Measurements from ENCODE around the gene PAH. TPM values are rescaled to one million over a fixed set of nuclear protein-coding genes. Genes with fewer than 3 reads are reported as not detected.

Gene PAH
- polyA plus RNA-seq (2012; rRNA removed), result not detected in 2 replicates
- not detected in 2 replicates for polyA plus RNA-seq (2012; cell fraction: cytosol; rRNA removed)
- polyA plus RNA-seq (2012; cell fraction: nucleus; rRNA removed), result 0.04 TPM in 1 of 2 replicates, not detected in the other

DNA sequence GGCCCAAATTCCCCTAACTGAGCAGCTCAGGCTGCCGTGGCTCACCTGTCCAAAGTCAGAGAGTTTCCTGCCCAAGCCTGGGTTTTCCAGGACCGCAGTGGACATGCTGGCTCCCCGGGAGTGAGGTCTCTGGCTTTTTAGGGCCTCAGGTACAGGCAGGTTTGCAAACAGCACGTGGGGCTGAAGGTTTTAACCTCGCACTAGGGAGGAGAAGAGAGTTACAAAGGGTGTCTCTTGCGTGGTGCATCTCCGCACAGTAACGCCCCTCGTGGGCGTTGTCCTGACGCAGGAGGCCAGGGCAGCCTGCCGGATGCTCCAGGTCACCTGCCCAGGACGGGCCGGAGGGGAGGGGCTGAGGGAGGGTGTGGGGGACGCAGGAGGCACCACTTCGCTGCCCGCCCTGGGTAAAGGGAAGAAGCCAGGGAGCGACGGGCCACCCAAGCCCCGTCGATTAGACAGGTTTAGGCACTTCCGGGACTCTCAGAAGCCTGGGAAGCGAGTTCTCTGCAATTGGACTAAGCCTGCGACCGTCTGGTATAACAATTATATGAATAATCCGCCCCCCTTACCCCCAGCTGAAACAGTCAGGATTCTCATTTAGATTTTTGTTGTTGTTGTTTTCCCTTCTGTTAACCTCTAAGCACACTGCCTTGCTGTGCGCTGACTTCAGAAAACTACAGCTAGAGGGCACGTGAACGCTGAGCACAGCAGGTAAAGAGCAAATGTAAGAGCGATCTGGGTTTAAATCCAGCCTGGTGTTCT is at the start of gene PAH:
Gene PAH, minus strand, starts transcription at position 219 of the 762 bp plus-strand sequence. Its CDS starts 114 bp downstream, at position 105.
- H3K36me3 ChIP-seq (replicated peaks in 1 of 2; ENCODE audit: control insufficient read depth in 1 of 2, insufficient read depth in 2 of 2, low read length in 1 of 2), result no peaks in the 10 kb centered on the region
- H2AFZ ChIP-seq (ENCODE audit: low read depth), result no peak within 1 kb of the TSS
- H3K79me2 ChIP-seq (ENCODE audit: insufficient read depth), result no peaks in the 10 kb centered on the region
- H3K4me2 ChIP-seq, result no peak within 1 kb of the TSS
- H4K20me1 ChIP-seq (ENCODE audit: insufficient read depth), result no peaks in the 10 kb centered on the region
- TF ChIP-seq FOSL2 (IDR thresholded peaks at IDR 0.05; ENCODE audit: borderline replicate concordance, low read depth) (no peak), GATA2 (CRISPR knock-in tag; IDR thresholded peaks at IDR 0.05) (no peak), TCF12 (IDR thresholded peaks at IDR 0.05) (no peak), MEF2A (IDR thresholded peaks at IDR 0.05; ENCODE audit: borderline replicate concordance, low read depth) (no peak), POLR2AphosphoS5 (IDR thresholded peaks at IDR 0.05; ENCODE audit: low read depth, low read length) (no peak), SIN3A (IDR thresholded peaks at IDR 0.05; ENCODE audit: borderline replicate concordance, low read depth, low read length) (no peak), FOXJ3 (CRISPR knock-in tag; IDR thresholded peaks at IDR 0.05) (no peak), EP300 (IDR thresholded peaks at IDR 0.05; ENCODE audit: borderline replicate concordance in 1 of 2, low read depth in 1 of 2, low read length in 1 of 2) (no peak), ELF1 (IDR thresholded peaks at IDR 0.05) (no peak), TEAD4 (IDR thresholded peaks at IDR 0.05; ENCODE audit: borderline replicate concordance, insufficient read depth) (no peak), RFX5 (IDR thresholded peaks at IDR 0.05; ENCODE audit: low read length) (no peak), GABPA (IDR thresholded peaks at IDR 0.05; ENCODE audit: low read depth) (no peak), MXI1 (IDR thresholded peaks at IDR 0.05; ENCODE audit: low read depth, low read length) (no peak), SMC3 (IDR thresholded peaks at IDR 0.05; ENCODE audit: low read depth, low read length) (no peak), CHD2 (IDR thresholded peaks at IDR 0.05; ENCODE audit: low read length, partially characterized antibody) (no peak), JUND (IDR thresholded peaks at IDR 0.05) (no peak)
- TF ChIP-seq, protein P1, sequence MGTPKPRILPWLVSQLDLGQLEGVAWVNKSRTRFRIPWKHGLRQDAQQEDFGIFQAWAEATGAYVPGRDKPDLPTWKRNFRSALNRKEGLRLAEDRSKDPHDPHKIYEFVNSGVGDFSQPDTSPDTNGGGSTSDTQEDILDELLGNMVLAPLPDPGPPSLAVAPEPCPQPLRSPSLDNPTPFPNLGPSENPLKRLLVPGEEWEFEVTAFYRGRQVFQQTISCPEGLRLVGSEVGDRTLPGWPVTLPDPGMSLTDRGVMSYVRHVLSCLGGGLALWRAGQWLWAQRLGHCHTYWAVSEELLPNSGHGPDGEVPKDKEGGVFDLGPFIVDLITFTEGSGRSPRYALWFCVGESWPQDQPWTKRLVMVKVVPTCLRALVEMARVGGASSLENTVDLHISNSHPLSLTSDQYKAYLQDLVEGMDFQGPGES (IDR thresholded peaks at IDR 0.05; ENCODE audit: low read depth, low read length), result no peak
- CTCF ChIA-PET, result interaction anchor here (0.9 to 2.8 kb wide), 3 partner anchors 32 to 632 kb away, joined by 3 to 13 read pairs (median 4); no protein-coding TSS in a partner anchor
- DNase-seq, result peak; percentile 14
- POLR2A ChIA-PET, result no interaction called here
- 39% methylated on average over 28 of the region's 30 CpGs for WGBS (ENCODE audit: low lambda C conversion rate)
- H3K9ac ChIP-seq, result no peak within 1 kb of the TSS
- H3F3A ChIP-seq (replicated peaks; ENCODE audit: insufficient read depth), result no peaks in the 10 kb centered on the region
- no peaks in the 10 kb centered on the region for H3K9me3 ChIP-seq
- peak within 1 kb of the TSS in 1 of 2 experiments; percentile 12; a peak in 1 of 4 replicates for H3K4me3 ChIP-seq (ENCODE audit: low read depth in 2 of 2, low read length in 1 of 2)
- no peaks in the 10 kb centered on the region for H3K9me2 ChIP-seq
- no peak within 1 kb of the TSS for H3K27ac ChIP-seq (ENCODE audit: low read depth in 2 of 2, low read length in 1 of 2)
- no peaks in the 10 kb centered on the region for H3K27me3 ChIP-seq (ENCODE audit: insufficient read depth)
- H3K4me1 ChIP-seq (ENCODE audit: control insufficient read depth in 1 of 2, insufficient read depth in 2 of 2, low read depth in 1 of 2, low read length in 1 of 2), result no peaks in the 10 kb centered on the region; a peak in 1 of 4 replicates

Measured in SK-N-SH (cell line).